WTC11 (cell line): ENCODE results near the gene ASGR1. TPM values are rescaled to one million over a fixed set of nuclear protein-coding genes. Genes with fewer than 3 reads are reported as not detected.

Experiments
- ATAC-seq: fragments of 200-7000 bp; cut with Tn5 transposase; 2 replicates; pipeline ENCODE4 v1.10.0; 2021; ENCODE audit warnings: mild to moderate bottlenecking, moderate library complexity
- CTCF ChIA-PET: fragments of 300-600 bp; sonication (Branson Sonifier 250); formaldehyde crosslinking; loops from one replicate; lab custom pipeline; 2021; ENCODE audit warnings: antibody characterized with exemption; lab: Charles Lee
- POLR2A ChIA-PET: fragments of 350-600 bp; sonication (Branson Sonifier 250); formaldehyde crosslinking; loops from one replicate; lab custom pipeline; 2021; ENCODE audit warnings: antibody characterized with exemption; lab: Charles Lee
- DNase-seq: peaks from one replicate; pipeline ENCODE4 v3.0.0; 2021; ENCODE audit warnings: low spot score
- H3K27ac Mint-ChIP-seq: 2 replicates; pipeline ENCODE4 v1.8.0; 2021; ENCODE audit warnings: mixed read lengths
- H3K27me3 Mint-ChIP-seq: 2 replicates; pipeline ENCODE4 v1.8.0; 2021; ENCODE audit warnings: low read depth, mild to moderate bottlenecking, moderate library complexity, mixed read lengths
- H3K36me3 Mint-ChIP-seq: 2 replicates; pipeline ENCODE4 v1.8.0; 2021; ENCODE audit warnings: mixed read lengths
- H3K4me1 Mint-ChIP-seq: 2 replicates; pipeline ENCODE4 v1.8.0; 2022; ENCODE audit warnings: mixed read lengths
- H3K4me3 Mint-ChIP-seq: 2 replicates; pipeline ENCODE4 v1.8.0; 2021; ENCODE audit warnings: mild to moderate bottlenecking, moderate library complexity, mixed read lengths
- H3K9me3 Mint-ChIP-seq: 2 replicates; pipeline ENCODE4 v1.8.0; 2021; ENCODE audit warnings: mixed read lengths
- AR ChIP-seq: fragments of 250-450 bp; sonication (Bioruptor Pico); IDR thresholded peaks from 2 replicates; pipeline ENCODE4 v1.9.0; 2021; ENCODE audit warnings: mild to moderate bottlenecking
- ATF1 ChIP-seq: sonication (generic); formaldehyde crosslinking; IDR thresholded peaks from 2 replicates; pipeline ENCODE4 v1.8.1; 2023; ENCODE audit warnings: mild to moderate bottlenecking, moderate library complexity, missing genetic modification reagents
- CREM ChIP-seq: sonication (generic); formaldehyde crosslinking; IDR thresholded peaks from 2 replicates; pipeline ENCODE4 v1.8.1; 2022; ENCODE audit warnings: mild to moderate bottlenecking, missing genetic modification reagents, moderate library complexity
- EMX1 ChIP-seq: fragments of 250-450 bp; sonication (Bioruptor Pico); IDR thresholded peaks from 2 replicates; pipeline ENCODE4 v1.8.0; 2021; ENCODE audit warnings: mild to moderate bottlenecking
- ERG ChIP-seq: fragments of 250-450 bp; sonication (Bioruptor Pico); IDR thresholded peaks from 2 replicates; pipeline ENCODE4 v1.8.0; 2021; ENCODE audit warnings: mild to moderate bottlenecking
- FOXK1 ChIP-seq: sonication (generic); formaldehyde crosslinking; IDR thresholded peaks from 2 replicates; pipeline ENCODE4 v1.8.0; 2022; ENCODE audit warnings: mild to moderate bottlenecking, moderate library complexity, missing genetic modification reagents
- FOXP1 ChIP-seq: sonication (generic); formaldehyde crosslinking; IDR thresholded peaks from 2 replicates; pipeline ENCODE4 v1.8.0; 2022; ENCODE audit warnings: missing genetic modification reagents, mild to moderate bottlenecking, moderate library complexity, borderline replicate concordance
- FOXP4 ChIP-seq: sonication (generic); formaldehyde crosslinking; IDR thresholded peaks from 2 replicates; pipeline ENCODE4 v1.8.0; 2022; ENCODE audit warnings: mild to moderate bottlenecking, missing genetic modification reagents
- GRHL2 ChIP-seq: fragments of 250-450 bp; sonication (Bioruptor Pico); IDR thresholded peaks from 2 replicates; pipeline ENCODE4 v1.8.0; 2022; ENCODE audit warnings: mild to moderate bottlenecking, moderate library complexity; ENCODE audit not compliant: insufficient replicate concordance, severe bottlenecking
- NFE2L1 ChIP-seq: sonication (generic); formaldehyde crosslinking; IDR thresholded peaks from 2 replicates; pipeline ENCODE4 v1.8.1; 2023; ENCODE audit warnings: missing genetic modification reagents
- PRDM15 ChIP-seq: sonication (generic); formaldehyde crosslinking; IDR thresholded peaks from 2 replicates; pipeline ENCODE4 v1.8.0; 2022; ENCODE audit warnings: missing genetic modification reagents
- PREB ChIP-seq: sonication (generic); formaldehyde crosslinking; IDR thresholded peaks from 2 replicates; pipeline ENCODE4 v1.8.1; 2022; ENCODE audit warnings: mild to moderate bottlenecking, missing genetic modification reagents, moderate library complexity, borderline replicate concordance
- RELA ChIP-seq: sonication (generic); formaldehyde crosslinking; IDR thresholded peaks from 2 replicates; pipeline ENCODE4 v1.8.1; 2022; ENCODE audit warnings: missing genetic modification reagents, mild to moderate bottlenecking, borderline replicate concordance
- SMAD3 ChIP-seq: sonication (generic); formaldehyde crosslinking; IDR thresholded peaks from 2 replicates; pipeline ENCODE4 v1.8.0; 2022; ENCODE audit warnings: missing genetic modification reagents, mild to moderate bottlenecking, borderline replicate concordance
- TP53 ChIP-seq: sonication (generic); formaldehyde crosslinking; IDR thresholded peaks from 2 replicates; pipeline ENCODE4 v1.8.1; 2023; ENCODE audit warnings: mild to moderate bottlenecking, missing genetic modification reagents
- ZBTB43 ChIP-seq: sonication (generic); formaldehyde crosslinking; IDR thresholded peaks from 2 replicates; pipeline ENCODE4 v1.8.1; 2023; ENCODE audit warnings: mild to moderate bottlenecking, missing genetic modification reagents
- ZNF232 ChIP-seq: sonication (generic); formaldehyde crosslinking; IDR thresholded peaks from 2 replicates; pipeline ENCODE4 v1.8.0; 2022; ENCODE audit warnings: mild to moderate bottlenecking, missing genetic modification reagents
- ZNF281 ChIP-seq: sonication (generic); formaldehyde crosslinking; IDR thresholded peaks from 2 replicates; pipeline ENCODE4 v1.8.0; 2023; ENCODE audit warnings: mild to moderate bottlenecking, missing genetic modification reagents
- ZNF416 ChIP-seq: fragments of 250-450 bp; sonication (Bioruptor Pico); IDR thresholded peaks from 2 replicates; pipeline ENCODE4 v1.9.0; 2021; ENCODE audit warnings: mild to moderate bottlenecking, inconsistent platforms
- ZNF423 ChIP-seq: fragments of 250-450 bp; sonication (Bioruptor Pico); IDR thresholded peaks from 2 replicates; pipeline ENCODE4 v2.1.2; 2022; ENCODE audit warnings: mild to moderate bottlenecking, moderate library complexity
- total RNA-seq: library from RNA; stranded (reverse); gene quantifications from 3 replicates; pipeline ENCODE4 v1.2.3, GENCODE V29; 2021

Gene ASGR1
- total RNA-seq, 1 experiment from 2014 or later: 13.3 TPM

GRCh38 chr17:7156342-7156940 lies 22.7 kb downstream of the ASGR1 start (continued):
- TF ChIP-seq ZNF281 (CRISPR knock-in tag) (no peak), FOXK1 (CRISPR knock-in tag) (no peak)
- TF ChIP-seq, all 79 proteins: peak for 6

GRCh38 chr17:7147772-7148171 lies 31.4 kb downstream of the ASGR1 start:
- H3K4me1 Mint-ChIP-seq: peaks cover 17% of the 10 kb centered on the region
- no peaks in the 10 kb centered on the region for H3K9me3 Mint-ChIP-seq
- no peak overlapping the region for H3K27ac Mint-ChIP-seq
- ATAC-seq (no peak), DNase-seq (no peak)
- H3K4me3 Mint-ChIP-seq: no peak overlapping the region
- POLR2A ChIA-PET: no interaction called here
- H3K27me3 Mint-ChIP-seq: peaks cover 4% of the 10 kb centered on the region
- CTCF ChIA-PET: interaction anchor here (0.8 to 1.6 kb wide), 5 partner anchors 11 to 96 kb away, joined by 4 to 11 read pairs (median 6); no protein-coding TSS in a partner anchor
- H3K36me3 Mint-ChIP-seq: no peaks in the 10 kb centered on the region
- TF ChIP-seq FOXP1 (CRISPR knock-in tag) (no peak), FOXP4 (CRISPR knock-in tag) (no peak), SMAD3 (CRISPR knock-in tag) (no peak), AR (CRISPR knock-in tag) (no peak), PREB (CRISPR knock-in tag) (no peak), ZNF423 (CRISPR knock-in tag) (no peak), PRDM15 (CRISPR knock-in tag) (no peak), ZNF232 (no peak), EMX1 (CRISPR knock-in tag) (no peak), TP53 (CRISPR knock-in tag) (no peak), FOXK1 (CRISPR knock-in tag) (no peak), ATF1 (CRISPR knock-in tag) (no peak), ZBTB43 (CRISPR knock-in tag) (no peak), GRHL2 (CRISPR knock-in tag) (no peak), RELA (CRISPR knock-in tag) (no peak), ZNF416 (no peak), CREM (CRISPR knock-in tag) (no peak), NFE2L1 (CRISPR knock-in tag) (no peak), ERG (CRISPR knock-in tag) (no peak)
